Fibroblast of lung (primary cell): Measurements from ENCODE around the gene TENM4.

ENCODE experiments used
- CTCF ChIP-seq, 2 donors: IDR thresholded peaks in 1 of 2; conservative IDR thresholded peaks in 1 of 2; 1 replicate in 1 of 2; 2 replicates in 1 of 2; pipeline ENCODE4 v1.5.1; 2011 to 2012; ENCODE audit warnings: low read length in 2 of 2, control low read depth in 1 of 2, inconsistent platforms in 1 of 2, low read depth in 1 of 2, mild to moderate bottlenecking in 1 of 2
- EZH2 ChIP-seq: IDR thresholded peaks from 2 replicates; pipeline ENCODE4 v1.5.1; 2012; ENCODE audit warnings: low read length, control low read depth, mild to moderate bottlenecking; ENCODE audit errors: missing control alignments

- TF ChIP-seq EZH2 (no peak), CTCF (conservative IDR thresholded peaks at IDR 0.05 in 1 of 2, IDR thresholded peaks at IDR 0.05 in 1 of 2; ENCODE audit: low read depth in 1 of 2, low read length in 2 of 2) (no peak)
Observed at GRCh38 chr11:78926633-78927338, 514.0 kb downstream of the TENM4 start.
